GM04504 (cell line): ENCODE results near the gene MAP2K7.
A peak's percentile ranks its signal among the peaks of the same experiment; 100 is the strongest.
"Not testable (repeated sequence)": the region's sequence is repeated elsewhere in the genome, so short reads cannot be mapped to it uniquely, and the experiment has no call there.

Experiments used
- DNase-seq: peaks from one replicate; pipeline ENCODE4 v3.0.0-alpha.2; 2012; ENCODE audit warnings: low read depth

Gene MAP2K7

GRCh38 chr19:7919610-7920518, 16.2 kb downstream of the MAP2K7 start, which contains the start of gene SNAPC2:
SNAPC2 (plus strand) TSS chr19:7920338; CDS start chr19:7920367, 29 bp downstream.
- peak; percentile 87 for DNase-seq

GRCh38 chr19:7920519-7921301, 17.0 kb downstream of the MAP2K7 start:
- DNase-seq = peak; percentile 93

GRCh38 chr19:7921302-7921966, 17.8 kb downstream of the MAP2K7 start:
- no peak for DNase-seq

- DNase-seq = no peak
Measured at GRCh38 chr19:7921967-7922835, 18.5 kb downstream of the MAP2K7 start.

GRCh38 chr19:7922836-7923195, 19.1 kb downstream of the MAP2K7 start:
- no peak for DNase-seq

DNA sequence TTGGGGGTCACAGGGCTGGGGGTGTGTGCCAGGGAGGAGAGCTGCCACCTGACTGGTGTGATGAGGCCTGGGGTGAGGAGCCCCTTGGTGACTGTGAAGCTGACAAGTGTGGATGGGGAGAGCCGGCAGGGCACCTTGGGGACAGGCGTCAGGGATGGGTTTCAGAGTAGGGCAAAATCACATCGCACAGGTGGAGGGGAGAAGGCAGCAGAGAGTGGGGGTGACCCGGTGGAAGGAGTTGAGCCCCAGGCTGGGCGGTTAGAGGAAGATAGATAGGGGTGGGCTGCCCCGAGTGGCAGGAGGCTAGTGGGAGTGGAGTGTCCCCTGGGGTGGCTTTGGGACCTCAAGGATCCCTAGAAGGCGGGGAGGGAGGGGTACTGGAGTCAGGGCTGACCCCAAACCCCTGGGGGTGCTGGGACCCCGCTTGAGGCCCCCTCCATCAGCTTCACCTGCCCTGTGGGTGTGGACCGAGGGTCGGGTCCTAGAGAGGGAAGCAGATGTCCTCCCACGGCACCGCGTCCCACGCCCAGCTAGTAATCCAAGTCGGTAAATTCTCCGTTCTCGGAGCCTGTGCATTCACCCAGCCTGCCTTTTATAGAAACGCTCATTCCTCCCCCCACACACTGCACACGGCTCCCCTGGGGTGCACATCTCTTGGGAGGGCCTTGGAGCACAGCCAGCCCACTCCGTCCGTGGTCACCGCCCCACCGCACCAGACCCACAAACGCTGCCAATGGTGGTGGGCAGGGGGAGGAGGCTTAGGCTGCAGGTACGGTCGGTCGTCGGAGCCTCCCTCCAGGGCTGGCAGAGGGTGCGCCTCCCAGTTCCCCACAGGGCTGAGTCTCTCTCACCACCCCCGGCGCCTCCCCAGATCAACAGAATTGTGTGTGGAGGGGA, 19.9 kb downstream of the MAP2K7 start:
- DNase-seq = no peak

DNA sequence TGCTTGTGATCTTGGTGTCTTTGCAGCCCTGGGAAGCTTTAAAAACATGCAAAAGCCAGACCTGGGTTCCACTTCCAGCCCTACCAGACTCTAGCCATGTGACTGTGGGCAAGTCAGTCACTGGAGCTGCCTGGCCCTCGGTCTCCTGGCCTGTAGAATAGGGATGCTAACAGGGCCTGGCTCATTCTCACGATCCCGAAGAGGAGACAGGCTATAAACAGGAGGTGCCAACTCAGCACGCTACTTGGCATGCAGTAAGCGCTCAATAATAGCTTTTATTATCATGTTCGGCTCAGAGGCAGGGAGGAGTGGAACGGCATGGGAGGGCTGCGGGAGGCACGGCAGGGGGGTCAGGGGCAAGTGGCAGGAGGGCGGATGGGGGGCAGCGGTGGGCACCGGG, 20.6 kb downstream of the MAP2K7 start:
- DNase-seq = no peak

DNA sequence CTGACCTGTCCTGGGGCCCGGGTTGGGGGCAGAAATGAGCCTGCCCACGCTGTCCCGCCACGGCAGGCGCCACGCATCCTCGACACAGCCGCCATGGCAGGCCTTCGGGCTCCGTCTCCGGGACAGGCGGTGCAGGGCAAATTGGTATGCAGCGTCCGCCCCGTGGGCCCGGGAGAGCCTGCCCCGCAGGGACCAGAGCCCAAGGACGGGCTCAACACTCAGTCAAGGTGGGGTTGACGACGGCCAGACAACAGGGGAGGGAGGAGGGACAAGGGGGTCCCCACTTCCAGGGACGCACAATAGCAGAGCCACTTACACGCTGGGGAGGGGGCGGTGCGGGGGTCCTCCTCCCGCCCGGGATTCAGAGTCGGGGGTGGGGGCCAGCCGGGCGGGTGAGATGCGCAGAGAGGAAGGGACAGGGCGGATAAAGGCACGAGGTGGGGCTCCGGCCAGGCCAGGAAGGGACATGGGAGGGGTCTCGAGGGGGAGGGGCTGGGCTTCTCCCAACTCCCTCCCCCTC, 21.0 kb downstream of the MAP2K7 start:
- no peak for DNase-seq

DNA sequence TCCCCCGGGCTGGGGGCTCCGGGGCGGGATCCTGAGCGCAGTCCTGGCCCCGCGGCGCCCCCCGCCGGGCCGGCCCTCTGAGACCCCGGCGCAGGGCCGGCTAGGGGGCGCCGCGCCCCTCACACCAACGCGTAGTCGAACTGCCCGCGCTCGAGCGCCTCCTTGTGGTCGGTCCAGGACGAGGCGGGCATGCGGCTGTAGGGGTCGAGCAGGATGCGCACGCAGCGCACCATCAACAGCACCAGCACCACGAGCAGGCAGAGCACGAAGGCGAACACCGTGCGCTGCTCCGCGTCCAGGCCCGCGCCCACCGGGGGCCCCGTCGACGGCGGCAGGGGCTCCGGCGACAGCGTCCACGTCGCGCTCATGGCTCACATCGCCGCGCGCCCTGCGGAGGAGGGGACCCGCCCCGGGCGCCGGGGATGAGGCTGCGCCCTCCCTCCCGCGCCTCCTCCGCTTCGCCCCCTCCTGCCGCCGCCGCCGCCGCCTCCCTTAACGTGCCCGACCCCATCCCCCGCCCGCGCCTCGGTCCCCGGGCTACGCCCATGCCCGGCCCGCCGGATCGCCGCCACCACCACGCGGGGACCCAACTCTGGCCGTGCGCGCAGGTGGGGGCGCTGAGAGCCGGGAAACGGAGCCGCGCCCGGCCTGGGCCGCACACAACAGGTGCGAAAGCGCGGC, 21.6 kb downstream of the MAP2K7 start:
- no peak for DNase-seq

DNA sequence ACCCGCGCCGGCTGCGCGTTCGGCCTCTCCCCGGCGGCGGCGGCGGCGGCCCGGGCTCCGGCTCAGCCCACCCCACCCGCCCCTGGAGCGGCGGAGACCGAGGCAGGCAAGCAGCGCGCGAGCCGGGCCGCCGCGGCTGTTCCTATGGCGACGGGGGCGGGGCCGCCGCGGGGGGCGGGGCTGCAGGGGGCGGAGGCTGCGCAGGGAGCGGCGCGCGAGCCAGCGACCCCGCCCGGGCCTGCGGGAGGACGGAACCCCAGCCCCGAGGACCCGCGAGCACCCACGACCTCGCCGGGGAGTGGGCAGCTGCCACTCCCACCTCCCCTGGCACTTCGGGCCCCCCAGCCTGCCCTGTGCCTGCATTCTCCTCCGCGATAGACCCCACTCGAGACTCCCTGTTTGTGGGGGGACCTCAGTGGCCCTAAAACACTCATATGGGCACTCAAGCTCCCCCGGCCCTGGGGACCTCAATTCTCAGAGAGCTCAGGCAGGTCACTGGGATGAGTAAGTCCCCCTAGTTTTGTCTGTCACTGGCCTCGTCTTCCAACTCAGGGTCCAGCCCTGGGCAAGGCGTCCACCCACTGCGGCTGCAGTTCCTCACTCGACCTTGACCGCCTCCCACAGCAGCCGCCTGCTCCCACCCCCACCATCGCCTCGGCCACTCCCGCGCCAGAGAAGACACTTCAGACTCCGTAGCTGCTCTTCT, 22.5 kb downstream of the MAP2K7 start, which contains the start of gene CTXN1:
TSS of gene CTXN1 (minus strand) at position 115 of the 706 bp plus-strand sequence. CDS start 597 bp downstream, outside the sequence.
- no peak for DNase-seq

GRCh38 chr19:7926727-7927604, 23.3 kb downstream of the MAP2K7 start:
- no peak for DNase-seq

DNA sequence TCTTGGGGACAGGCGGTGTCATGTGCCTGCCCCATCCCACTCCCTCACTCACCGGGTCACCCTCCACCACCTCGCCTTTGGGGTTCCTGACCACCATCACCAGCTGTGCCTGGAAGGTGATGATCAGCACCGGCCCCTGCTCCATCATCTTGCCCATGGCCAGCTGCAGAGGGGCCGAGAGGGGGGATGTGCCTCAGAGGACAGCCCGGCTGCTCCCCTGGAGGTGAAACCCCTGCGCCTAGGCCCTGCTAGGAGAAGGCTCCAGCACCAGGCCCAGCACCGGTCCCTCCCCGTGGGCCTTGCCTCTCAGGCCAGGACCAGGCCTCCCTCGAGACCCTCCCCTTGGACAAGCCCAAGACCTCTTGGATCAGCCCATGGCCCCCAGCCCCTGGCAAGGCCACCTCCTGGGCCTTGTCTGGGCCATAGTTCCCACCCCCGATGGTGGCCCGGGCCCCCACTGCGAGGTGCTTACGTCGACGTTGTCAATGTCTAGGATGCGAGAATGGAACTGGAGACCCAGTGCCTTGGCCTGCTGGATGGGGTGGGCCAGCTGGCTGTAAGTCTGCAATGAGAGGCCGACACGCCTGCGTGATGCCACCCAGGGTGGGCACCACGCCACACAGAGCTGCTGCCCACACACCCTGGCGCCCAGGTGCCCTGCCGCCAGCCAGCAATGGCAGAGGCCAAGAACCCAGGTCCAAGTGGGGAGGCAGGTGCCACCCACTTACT, 24.1 kb downstream of the MAP2K7 start:
- no peak for DNase-seq

- DNase-seq = no peak
Measured at GRCh38 chr19:7928334-7928706, 24.6 kb downstream of the MAP2K7 start.

GRCh38 chr19:7928741-7929701, 25.3 kb downstream of the MAP2K7 start:
- DNase-seq = peak; percentile 75

DNA sequence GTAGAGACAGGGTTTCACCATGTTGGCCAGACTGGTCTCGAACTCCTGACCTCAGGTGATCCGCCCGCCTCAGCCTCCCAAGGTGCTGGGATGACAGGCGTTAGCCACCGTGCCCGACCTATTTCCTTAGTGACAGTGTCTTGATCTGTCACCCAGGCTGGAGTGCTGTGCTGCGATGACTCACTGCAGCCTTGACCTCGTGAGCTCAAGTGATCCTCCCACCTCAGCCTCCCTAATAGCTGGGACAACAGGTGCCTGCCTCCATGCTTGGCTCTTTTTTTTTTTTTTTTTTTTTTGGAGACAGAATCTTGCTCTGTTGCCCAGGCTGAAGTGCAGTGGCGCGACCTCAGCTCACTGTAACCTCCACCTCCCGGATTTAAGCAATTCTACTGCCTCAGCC, 26.4 kb downstream of the MAP2K7 start:
- DNase-seq = not testable (repeated sequence)

DNA sequence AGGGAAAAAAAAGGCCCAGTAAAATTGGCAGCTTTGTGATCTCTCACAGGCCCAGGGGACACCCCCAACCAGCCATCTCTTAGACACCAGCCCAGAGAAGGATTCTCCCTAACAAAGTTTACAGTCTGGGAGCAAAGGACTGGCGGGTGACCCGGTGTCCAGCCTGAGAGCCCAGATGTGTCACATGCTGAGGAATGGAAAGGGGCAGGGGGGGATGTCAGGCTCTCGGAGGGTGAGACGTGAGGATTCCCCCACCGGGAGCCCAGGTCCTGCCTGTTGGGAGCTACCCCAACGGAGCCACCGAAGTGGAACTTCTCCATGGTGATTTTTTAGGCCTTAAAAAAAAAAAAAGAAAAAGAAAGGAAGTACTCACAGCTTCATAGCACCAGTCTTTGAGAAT, 27.1 kb downstream of the MAP2K7 start:
- no peak for DNase-seq
